Embryonic facial prominence (tissue), 1 donor: ENCODE measurements around the gene HCLS1.
"Not testable (repeated sequence)": the region's sequence is repeated elsewhere in the genome, so short reads cannot be mapped to it uniquely, and the experiment has no call there.

Experiments
- DNase-seq: peaks from one replicate; pipeline ENCODE4 v3.0.0-alpha.2; 2016; ENCODE audit errors: extremely low spot score

Gene HCLS1, protein sequence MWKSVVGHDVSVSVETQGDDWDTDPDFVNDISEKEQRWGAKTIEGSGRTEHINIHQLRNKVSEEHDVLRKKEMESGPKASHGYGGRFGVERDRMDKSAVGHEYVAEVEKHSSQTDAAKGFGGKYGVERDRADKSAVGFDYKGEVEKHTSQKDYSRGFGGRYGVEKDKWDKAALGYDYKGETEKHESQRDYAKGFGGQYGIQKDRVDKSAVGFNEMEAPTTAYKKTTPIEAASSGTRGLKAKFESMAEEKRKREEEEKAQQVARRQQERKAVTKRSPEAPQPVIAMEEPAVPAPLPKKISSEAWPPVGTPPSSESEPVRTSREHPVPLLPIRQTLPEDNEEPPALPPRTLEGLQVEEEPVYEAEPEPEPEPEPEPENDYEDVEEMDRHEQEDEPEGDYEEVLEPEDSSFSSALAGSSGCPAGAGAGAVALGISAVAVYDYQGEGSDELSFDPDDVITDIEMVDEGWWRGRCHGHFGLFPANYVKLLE

GRCh38 chr3:121660356-121661171 lies at the start of gene HCLS1:
HCLS1 (minus strand) TSS chr3:121660903; CDS start chr3:121658347, 2,556 bp downstream.
- no peak for DNase-seq

DNA sequence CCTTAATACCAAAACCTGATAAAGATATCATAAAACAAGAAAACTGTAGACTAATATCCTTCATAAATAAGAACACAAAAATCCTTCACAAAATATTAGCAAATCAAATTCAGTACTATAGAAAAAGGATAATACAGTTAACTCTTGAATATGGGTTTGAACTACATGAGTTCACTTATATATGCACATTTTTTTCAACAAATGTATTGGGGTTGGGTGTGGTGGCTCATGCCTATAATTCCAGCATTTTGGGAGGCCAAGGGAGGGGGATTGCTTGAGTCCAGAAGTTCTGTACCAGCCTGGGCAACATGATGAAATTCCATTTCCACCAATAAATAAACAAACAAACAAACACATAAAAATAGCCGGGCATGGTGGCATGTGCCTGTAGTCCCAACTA lies 49.6 kb upstream of the HCLS1 start:
- DNase-seq: no peak

- no peak for DNase-seq
Measured at GRCh38 chr3:121707531-121708273, 47.0 kb upstream of the HCLS1 start.

GRCh38 chr3:121705541-121705940 lies 44.8 kb upstream of the HCLS1 start:
- no peak for DNase-seq

GRCh38 chr3:121703973-121704372 lies 43.3 kb upstream of the HCLS1 start:
- DNase-seq: no peak

- DNase-seq: no peak
Measured at GRCh38 chr3:121698901-121699300, 38.2 kb upstream of the HCLS1 start.

DNA sequence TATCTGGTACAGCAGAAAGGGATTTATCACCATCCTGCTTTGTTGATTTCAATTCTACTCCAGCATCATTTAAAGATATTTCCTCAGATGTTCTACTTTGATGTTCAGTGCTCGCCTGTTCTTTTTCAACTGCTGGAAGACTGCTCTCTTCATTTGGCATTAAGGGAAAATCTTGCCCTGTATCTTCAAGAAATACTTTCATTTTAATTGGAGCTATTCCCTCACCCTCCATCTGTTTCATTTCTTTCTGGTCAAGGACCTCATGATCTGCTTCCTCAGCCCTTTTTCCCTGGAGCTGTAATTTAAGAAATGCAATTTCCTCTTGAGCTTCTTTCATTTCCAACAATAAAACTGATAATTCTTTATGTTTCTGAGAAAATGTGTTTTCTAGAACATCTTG lies 37.8 kb upstream of the HCLS1 start:
- DNase-seq: no peak

- no peak for DNase-seq
Measured at GRCh38 chr3:121696186-121696585, 35.5 kb upstream of the HCLS1 start.

- no peak for DNase-seq
Measured at GRCh38 chr3:121692010-121692699, 31.5 kb upstream of the HCLS1 start.

DNA sequence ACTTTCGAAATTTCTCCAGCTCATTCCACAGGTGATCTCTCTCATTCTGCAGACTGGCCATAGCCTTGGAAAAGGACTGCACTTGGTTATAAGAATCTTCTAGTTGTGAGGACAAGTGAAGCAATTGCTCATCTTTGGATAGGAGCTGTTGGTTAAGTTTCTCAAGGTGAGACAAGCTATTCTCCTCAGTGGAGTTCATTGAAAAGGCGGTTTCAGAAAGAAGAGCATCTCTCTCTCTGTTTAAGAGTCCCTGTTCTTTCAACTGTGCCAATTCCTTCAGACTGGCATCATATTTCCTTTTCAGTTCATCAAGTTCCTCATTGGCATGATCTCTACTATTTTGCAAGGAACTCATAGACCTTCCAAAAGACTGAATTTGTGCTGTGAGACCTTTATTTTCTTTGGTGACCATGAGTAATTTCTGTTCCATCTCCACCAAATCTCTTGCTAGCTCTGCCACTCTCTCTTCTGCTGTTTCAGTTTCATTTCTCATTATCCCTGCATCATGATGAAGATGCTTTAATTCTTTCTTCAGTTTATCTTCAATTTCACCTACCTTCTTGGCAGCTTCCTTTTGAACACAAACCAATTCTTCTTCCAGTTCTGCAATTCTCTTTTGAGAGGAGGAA lies 30.2 kb upstream of the HCLS1 start:
- DNase-seq: no peak

DNA sequence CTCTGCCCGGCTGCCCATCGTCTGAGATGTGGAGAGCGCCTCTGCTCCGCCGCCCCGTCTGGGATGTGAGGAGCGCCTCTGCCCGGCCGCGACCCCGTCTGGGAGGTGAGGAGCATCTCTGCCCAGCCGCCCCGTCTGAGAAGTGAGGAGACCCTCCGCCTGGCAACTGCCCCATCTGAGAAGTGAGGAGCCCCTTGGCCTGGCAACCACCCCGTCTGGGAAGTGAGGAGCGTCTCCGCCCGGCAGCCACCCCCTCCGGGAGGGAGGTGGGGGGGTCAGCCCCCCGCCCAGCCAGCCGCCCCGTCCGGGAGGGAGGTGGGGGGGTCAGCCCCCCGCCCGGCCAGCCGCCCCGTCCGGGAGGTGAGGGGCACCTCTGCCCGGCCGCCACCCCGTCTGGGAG lies 28.0 kb upstream of the HCLS1 start:
- not testable (repeated sequence) for DNase-seq

DNA sequence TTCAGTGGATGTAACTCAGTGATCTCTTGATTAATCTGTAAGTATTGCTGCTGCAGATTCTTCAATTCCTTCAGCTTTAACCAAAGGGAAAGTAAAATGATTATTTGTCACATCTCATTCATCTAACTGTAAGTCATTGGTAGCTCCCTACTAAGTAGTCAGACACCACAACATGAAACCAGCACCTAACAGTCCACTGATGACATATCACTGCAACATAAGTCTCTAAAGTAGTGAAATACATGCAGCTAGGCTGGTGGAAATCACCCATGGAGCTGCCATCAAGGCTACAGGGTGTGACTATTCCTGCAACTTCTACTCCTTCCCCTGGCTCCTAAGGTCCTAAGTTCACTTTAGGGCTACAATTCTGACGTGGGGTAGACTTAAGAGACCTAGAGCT lies 21.1 kb upstream of the HCLS1 start:
- no peak for DNase-seq

DNA sequence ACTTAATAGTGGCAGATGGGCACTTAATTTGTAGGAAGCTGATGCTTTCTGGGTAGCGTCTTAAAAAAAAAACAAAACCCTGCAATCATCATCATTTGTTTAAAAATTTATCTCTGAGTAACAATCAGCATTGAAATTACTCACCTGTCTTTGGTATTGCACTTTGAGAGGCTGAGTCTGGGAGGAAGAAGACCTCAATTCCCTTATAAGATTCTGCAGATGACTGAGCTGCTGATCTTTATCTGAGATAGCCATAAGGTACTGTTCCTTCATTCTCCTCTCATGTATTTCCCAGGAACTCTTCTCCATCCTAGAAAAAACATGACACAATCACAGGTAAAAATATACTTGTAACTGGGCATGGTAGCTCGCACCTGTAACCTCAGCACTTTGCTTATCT lies 16.4 kb upstream of the HCLS1 start:
- DNase-seq: no peak

DNA sequence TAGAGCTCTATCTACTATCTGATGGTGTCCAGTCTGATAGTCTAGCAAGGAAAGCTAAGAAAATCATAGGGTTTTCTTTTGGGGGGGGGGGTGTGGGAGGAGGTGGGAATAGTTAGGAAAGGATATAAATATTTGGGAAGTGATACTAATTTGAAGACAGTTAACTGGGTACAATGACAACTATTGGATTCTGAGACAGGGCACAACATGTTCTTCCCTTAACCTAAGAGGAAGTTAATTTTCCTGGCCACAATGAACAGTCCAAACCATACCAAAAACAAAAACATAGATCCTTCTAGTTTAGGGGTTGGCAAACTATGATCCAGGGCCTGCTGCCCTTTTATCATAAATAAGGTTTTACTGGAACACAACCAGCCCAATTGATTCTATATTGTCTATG lies 10.0 kb upstream of the HCLS1 start:
- no peak for DNase-seq

DNA sequence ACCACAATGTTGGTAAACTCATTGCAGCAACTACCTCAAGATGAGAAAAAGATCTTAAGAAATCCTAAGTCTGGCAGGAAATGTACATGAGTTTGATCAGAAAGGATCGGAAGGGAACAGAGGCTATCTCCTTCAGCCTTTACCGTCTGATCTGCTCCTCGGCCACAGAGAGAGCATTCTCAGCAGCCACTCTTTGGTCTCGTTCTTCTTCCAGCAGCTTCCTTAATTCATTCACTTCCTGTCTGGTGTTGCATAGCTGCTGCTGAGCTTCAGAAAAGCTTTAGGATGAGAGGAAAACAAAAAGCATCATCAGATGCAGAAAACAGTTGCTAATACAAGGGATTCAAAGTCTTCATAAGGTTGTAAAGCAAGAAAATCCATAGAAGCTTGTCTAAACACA lies 6.6 kb upstream of the HCLS1 start:
- no peak for DNase-seq

GRCh38 chr3:121665488-121665887 lies 4.8 kb upstream of the HCLS1 start:
- no peak for DNase-seq

GRCh38 chr3:121663171-121663847 lies 2.6 kb upstream of the HCLS1 start:
- DNase-seq: no peak

GRCh38 chr3:121662742-121663141 lies 2.0 kb upstream of the HCLS1 start:
- DNase-seq: no peak

DNA sequence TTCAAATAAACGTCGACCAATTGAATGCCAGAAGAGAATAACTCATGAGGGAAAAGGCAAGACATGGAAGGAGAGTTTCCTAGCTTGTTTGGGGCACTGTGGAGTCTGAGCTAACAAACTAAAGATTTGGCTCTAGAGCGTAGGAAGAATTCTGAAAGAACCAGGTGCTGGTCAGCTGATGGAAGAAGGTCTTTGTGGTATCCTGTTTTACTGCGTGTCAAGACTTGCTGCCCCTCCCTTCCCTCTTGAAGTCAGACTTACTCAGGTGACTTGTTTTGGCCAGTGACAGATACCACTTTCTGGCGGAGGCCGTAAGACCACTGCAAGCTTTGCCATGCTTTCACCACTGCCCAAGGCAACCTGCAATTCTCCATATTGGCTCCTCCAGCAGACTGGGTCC lies 673 bp upstream of the HCLS1 start:
- no peak for DNase-seq

GRCh38 chr3:121659586-121659985 lies 1.1 kb downstream of the HCLS1 start:
- DNase-seq: no peak
